ENCODE results near the gene FBXO9. TPM values are rescaled to one million over a fixed set of nuclear protein-coding genes. Genes with fewer than 3 reads are reported as not detected.

FBXO9 gene
- total and polyA plus RNA-seq, 2 of the 8 experiments (the other 6 are each of a cell fraction or from before 2014, with no cell fraction given), result 41.3 to 50.9 TPM

- TF ChIP-seq CHD7 (IDR thresholded peaks at IDR 0.05; ENCODE audit: insufficient replicate concordance, low read length), result no peak
- no peak for TF ChIP-seq BCL11A (IDR thresholded peaks at IDR 0.05; ENCODE audit: low read depth in 2 of 2, low read length in 2 of 2)
- TF ChIP-seq SRF (IDR thresholded peaks at IDR 0.05; ENCODE audit: low read depth, low read length), result no peak
- no peak for TF ChIP-seq TEAD4 (IDR thresholded peaks at IDR 0.05; ENCODE audit: low read depth, low read length)
- TF ChIP-seq MAX (IDR thresholded peaks at IDR 0.05), result no peak
- TF ChIP-seq FOSL1 (IDR thresholded peaks at IDR 0.05; ENCODE audit: insufficient read depth, low read depth, low read length), result no peak
- TF ChIP-seq CTCF (IDR thresholded peaks at IDR 0.05; ENCODE audit: control extremely low read depth in 1 of 3, insufficient read depth in 1 of 3, low read depth in 1 of 3, low read length in 3 of 3), result no peak
Observed at GRCh38 chr6:53045891-53046673, 19.1 kb upstream of the FBXO9 start (continued).
